GM18511 (cell line): ENCODE results near the gene ATXN1L.
"Not testable (repeated sequence)": the region's sequence is repeated elsewhere in the genome, so short reads cannot be mapped to it uniquely, and the experiment has no call there.

ENCODE experiments used
- ATAC-seq: cut with Tn5 transposase; IDR thresholded peaks from one replicate; pipeline ENCODE4 v1.9.1; 2021; ENCODE audit warnings: mild to moderate bottlenecking, moderate library complexity; ENCODE audit not compliant: unreplicated experiment

Gene ATXN1L, protein sequence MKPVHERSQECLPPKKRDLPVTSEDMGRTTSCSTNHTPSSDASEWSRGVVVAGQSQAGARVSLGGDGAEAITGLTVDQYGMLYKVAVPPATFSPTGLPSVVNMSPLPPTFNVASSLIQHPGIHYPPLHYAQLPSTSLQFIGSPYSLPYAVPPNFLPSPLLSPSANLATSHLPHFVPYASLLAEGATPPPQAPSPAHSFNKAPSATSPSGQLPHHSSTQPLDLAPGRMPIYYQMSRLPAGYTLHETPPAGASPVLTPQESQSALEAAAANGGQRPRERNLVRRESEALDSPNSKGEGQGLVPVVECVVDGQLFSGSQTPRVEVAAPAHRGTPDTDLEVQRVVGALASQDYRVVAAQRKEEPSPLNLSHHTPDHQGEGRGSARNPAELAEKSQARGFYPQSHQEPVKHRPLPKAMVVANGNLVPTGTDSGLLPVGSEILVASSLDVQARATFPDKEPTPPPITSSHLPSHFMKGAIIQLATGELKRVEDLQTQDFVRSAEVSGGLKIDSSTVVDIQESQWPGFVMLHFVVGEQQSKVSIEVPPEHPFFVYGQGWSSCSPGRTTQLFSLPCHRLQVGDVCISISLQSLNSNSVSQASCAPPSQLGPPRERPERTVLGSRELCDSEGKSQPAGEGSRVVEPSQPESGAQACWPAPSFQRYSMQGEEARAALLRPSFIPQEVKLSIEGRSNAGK

DNA sequence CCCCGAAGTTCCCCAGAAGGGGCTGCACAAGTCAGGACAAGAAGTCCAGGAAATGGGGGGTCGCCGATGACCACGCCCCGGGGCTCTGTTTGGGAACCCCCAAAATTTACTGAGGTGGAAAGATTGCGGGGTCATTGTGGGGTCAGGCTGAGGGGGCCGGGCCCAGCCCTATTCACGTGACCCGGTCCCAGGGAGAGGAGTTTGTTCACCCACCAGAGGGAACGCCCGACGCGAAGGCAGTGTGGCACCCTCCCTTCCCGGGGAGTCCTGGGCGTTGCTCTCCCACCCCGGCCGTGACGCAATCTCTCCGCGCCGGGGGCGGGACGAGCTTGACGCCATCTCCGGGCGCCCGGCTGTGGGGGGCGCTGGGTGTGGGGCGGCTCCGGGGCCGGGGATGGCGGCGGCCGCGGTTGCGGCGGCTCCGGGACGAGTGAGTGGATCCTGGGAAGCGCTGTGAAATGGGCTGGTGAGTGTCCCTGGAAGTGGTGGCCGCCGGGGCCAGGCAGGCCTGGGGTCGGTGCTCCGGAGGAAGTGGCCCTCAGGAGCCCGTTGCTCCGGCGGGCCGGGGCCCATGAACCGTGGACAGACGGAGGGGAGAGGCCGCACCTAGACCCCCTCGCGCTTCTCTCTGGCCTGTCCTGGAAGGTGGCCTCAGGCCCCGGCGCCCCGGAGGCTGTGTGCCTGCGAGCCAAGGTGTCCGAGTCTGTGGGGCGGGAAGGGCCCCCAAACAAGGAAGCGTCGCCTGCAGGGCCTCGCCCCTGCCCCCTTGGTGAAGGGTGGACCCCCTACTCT, at the start of gene ATXN1L:
ATXN1L (plus strand) TSS at position 338 of the 792 bp plus-strand sequence. CDS start 3,765 bp downstream, outside the sequence.
- peak; percentile 76 for ATAC-seq

DNA sequence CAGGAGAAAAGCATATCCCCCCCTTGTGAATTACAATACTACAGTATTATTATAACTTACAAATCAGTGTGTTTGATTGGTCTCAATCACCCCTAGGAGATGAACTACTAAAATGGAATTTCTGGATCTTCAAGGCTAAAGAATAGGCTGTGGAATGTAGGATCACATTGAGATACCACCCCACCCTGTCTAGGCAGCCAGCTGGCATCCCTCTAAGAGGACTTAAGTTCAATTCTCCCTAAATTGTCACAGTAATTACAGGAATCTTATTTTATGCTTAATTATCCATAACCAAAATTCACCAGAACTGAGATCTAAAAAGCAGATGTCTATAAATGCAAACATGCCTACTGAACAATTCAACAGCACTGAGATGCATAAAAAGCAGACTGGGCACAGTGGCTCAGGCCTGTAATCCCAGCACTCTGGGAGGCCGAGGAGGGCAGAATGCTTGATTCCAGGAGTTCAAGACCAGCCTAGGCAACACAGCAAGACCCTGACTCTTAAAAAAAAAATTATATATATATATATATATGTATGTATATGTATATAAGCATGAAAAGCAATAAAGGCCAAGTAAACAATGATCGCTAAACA, 49.2 kb upstream of the ATXN1L start:
- no peak for ATAC-seq

DNA sequence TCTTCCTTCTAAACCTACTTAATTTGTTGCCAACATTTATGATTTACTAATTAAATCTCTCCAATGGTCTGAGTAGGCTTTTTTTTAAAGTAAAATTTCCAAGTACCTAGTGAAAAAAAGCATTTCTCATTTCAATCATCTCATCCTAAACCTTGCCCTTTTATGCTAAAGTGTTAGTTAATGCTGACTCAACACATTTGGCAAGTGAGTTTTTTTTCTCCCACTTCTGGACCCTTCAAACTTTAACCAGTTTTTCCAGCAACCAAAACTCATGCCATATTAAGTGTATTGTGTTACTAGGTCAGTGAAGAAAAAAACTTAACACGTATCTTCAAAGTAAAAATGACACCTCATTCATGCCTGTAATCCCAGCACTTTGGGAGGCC, 42.5 kb upstream of the ATXN1L start:
- ATAC-seq: no peak

DNA sequence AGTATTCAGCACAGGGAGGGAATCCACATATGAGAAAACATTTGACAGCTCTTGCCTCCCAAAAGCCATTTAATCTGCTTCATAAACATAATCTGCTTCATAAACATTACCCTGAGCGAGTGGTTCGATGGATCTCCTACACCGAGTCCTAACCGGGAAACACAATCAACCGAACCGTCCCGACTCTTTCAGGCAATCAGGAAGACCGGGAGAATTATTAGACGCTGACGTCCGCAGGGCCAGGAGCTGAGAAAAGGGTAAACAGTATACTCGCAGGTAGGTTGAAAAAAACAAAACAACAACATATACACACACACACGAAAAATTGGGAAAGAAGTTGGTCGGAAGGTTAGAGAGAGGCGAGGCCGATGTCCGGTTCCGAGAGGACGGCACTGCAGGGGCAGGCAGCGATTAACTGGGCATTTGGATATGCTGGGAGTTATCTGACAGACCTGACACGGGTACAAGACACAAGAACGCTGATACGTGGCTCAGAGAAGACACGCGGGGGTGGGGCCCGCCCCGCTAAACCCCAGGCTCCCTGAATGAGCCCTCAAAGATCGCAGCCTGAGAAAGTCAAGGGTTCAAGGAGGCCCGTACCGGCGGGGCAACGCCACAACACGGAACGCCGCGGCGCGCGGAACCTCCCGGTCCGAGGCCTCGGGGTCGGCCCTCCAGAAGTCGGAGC, 37.7 kb upstream of the ATXN1L start:
- ATAC-seq: peak; percentile 43

DNA sequence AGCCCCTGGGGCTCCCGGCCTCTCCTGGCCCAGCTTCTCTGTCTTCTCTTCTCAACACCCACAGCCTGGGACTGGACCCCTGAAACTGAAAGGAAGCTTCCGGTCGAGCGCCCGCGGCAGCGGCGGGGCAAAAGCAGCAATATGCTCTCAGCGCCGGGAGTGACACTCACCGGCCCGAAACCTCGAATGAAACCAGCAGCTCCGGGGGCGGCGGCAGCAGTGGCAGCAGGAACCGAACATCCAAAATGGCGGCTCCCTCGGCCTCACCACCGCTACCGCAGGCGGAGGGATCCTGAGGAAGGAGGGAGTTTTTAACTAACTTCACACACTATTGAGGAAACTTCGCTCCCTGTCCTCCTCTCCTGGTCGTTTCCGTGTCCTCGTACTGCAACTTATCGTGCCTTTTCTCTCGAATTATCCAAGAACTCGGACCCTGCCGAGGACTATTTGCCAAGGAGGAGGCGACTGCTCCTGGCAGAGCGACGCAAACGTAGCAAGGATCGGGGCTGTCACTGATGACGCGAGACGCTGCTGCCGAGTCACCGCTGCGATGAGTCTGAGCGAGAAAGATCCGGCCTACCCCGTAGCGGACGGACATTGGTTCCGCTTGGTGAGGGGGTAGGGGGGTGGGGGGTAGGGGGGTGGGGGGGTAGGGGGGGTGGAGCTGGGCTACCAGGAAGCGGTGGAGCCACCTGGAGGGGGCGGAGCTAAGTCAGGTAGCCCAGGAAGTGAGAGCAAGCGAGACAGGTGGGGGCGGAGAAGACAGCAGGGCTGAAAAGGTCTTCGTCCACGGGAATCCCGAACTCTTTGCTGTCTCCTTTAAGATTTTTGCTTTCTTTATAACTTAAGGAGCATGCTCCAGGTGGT, 37.0 kb upstream of the ATXN1L start, which contains the start of gene AP1G1:
AP1G1 (minus strand) TSS at position 242 of the 867 bp plus-strand sequence. CDS start 19,355 bp downstream, outside the sequence.
- peak; percentile 81 for ATAC-seq

DNA sequence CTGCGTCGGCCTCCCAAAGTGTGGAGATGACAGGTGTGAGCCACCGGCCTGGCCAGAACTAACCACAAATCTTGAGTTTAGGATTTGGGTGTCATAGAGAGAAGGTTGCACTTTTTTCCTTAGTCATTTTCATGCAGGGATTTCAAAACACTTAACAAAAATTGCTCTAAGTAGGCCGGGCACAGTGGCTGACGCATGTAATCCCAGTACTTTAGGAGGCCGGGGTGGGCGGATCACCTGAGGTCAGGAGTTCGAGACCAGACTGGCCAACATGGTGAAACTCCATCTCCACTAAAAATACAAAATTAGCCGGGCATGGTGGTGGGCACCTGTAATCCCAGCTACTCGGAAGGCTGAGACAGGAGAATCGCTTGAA, 35.6 kb upstream of the ATXN1L start:
- not testable (repeated sequence) for ATAC-seq

DNA sequence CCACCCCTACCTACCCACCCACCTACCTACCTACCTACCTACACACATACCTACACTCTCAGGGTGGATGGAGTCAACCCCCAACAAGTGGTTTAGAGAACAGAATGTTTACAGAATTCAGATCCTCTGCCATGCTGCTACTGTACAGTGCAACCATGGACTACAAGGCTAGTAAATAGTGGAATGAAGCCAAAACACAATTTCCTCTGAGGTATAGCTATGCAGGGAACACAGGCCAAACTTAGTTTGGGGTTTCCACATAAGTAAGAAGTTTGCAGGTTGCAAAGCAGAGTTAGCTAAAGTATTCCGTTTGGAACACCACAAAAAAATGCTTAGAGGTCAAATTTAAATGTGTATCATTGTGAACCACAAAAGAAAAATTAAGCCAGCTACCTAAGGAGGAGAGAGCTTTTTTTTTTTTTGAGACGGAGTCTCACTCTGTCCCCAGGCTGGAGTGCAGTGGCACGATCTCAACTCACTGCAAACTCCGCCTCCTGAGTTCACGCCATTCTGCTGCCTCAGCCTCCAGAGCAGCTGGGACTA, 34.4 kb upstream of the ATXN1L start:
- no peak for ATAC-seq

DNA sequence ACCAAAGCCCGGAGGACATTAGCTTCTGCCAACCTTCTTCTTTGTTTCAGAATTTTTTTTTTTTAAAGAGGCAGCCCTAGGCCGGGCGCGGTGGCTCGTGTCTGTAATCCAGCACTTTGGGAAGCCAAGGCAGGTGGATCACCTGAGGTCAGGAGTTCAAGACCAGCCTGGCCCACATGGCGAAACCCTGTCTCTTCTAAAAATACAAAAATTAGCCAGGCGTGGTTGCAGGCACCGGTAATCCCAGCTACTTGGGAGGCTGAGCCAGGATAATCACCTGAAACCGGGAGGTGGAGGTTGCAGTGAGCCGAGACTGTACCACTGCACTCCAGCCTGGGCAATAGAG, 28.6 kb upstream of the ATXN1L start:
- ATAC-seq: peak; percentile 13

DNA sequence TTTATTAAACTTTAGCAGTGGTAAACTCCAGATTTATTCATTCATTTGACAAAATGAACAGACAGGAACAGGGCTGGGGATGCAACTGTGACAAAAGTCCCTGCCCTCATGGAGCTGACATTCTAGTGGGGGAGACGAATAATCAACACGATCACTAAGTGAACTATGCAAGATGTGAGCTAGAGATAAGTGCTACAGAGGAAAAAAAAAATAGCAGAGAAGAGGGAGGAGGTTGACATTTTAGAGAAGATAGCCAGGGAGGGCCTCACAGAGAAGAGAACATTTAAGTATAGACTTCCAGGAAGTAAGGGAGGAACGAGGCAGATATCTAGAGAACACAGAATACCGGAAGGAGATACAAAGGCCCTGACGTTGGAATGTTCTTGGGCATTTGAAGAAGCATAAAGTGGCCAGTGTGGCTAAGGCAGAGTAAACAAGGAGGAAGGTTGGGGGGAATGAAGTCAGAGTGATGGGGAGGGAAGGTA, 19.2 kb upstream of the ATXN1L start:
- ATAC-seq: no peak

DNA sequence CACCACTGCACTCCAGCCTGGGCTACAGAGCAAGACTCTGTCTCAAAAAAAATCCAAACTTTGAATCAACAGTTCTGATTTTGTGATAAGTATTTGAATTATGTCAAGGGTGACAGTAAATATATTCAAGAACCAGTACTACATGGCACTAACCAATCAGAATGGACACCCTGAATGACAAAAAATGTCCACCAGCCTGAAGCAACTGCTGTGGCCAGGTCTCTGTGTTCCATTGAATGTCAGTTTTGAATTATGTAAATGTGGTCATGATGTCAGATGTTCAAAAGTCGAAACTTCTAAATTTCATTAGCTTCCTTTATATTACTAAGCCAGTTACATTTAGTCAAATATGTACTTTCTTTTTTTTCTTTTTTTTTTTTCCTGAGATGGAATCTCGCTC, 15.4 kb upstream of the ATXN1L start:
- ATAC-seq: no peak

DNA sequence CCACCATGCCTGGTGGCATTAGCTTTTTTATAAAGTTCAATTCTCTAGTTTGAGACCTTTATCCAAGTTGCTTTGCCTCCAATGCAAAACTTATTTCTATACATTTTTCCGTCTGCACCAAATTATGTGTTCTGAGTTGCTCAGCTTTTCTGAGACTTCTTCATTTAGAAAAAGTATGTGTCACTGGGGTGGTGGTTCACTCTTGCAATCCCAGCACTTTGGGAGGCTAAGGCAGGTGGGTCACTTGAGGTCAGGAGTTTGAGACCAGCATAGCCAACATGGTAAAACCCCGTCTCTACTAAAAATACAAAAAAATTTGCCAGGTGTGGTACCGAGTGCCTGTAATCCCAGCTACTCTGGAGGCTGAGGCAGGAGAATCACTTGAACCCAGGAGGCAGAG, 14.1 kb upstream of the ATXN1L start:
- not testable (repeated sequence) for ATAC-seq

DNA sequence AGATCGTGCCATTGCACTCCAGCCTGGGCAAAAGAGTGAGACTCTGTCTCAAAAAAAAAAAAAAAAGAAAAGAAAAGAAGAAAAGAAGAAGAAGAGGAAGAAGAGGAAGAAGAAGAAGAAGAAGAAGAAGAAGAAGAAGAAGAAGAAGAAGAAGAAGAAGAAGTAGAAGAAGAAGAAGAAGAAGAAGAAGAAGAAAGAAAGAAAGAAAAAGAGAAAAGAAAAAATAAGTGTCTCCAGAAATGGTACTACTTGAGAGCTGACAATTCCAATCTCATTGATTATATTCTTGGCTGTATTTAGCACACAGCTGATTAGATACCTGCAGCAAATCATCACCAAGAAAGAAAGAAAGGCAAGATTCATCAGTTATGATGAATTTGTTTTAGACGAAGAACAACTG, 13.7 kb upstream of the ATXN1L start:
- ATAC-seq: not testable (repeated sequence)

DNA sequence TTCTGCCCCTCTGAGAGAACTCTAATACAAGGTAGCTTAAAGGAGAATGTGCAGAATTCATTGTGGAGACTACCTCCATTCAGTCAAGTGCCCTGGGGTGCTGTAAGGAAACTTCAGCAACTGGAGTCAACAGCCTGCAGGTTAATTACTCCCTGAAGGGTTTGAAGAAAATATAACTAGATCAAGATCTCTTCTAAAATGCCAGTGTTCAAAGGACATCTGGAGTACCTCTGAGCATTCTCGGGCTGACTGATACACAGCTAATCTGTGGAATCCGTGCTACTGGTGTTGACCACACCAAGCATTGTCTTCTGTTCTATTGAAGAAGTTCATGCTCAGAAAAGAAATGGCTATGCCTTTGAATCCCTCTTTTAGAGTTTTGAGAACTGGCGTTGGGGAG, 11.5 kb upstream of the ATXN1L start:
- ATAC-seq: no peak

DNA sequence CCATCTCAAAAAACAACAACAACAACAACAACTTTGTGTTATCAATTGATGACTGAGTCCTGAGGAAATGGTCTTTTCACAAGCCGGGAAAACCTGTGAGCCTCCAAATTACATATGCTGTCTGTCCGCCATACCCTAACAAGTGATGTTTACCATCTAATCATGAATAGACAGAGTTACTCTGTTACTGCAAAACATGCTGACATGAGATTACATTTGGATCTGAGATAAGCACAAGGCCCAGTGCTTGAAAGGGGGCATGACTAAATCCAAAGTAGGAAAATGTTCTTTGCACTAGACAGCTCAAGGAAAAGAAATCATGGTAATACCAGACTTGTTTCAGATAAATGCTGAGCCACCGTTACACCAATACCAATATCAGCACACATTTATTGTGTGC, 8.6 kb upstream of the ATXN1L start:
- no peak for ATAC-seq

DNA sequence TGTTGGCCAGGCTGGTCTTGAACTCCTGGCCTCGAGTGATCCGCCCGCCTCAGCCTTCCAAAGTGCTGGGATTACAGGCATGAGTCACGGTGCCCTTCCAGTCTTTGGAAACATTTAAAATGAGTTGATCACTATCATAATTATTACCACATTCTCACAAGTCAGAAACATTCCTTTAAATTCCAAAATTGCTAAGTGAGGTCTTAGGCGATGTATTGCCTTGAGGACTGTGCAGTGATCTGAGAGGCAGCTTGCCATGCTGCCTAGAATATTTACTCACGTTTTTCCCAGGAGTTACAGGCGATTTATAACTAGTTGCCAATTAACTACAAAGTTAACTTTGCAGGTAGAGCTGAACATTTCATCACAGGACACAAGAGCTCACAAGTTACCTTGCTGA, 5.7 kb upstream of the ATXN1L start:
- ATAC-seq: no peak

DNA sequence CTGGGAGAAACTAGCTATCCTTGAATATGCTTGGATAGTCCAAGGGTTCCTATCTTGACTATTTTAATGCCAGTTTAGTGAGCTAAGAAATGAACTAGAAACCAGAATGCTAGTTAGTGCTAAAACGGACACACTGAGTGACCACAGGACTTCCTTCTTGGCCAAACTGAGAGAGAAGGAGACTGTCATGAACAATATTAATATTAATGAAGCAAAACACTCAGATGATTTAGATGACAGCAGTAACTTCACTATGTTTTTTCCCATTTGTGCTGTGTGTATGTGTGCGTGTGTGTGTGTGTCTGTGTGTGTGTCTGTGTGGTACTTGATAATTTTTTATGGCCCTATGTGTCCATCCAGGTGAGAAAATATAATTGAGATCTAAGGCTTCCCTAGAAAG, 2.2 kb upstream of the ATXN1L start:
- no peak for ATAC-seq

DNA sequence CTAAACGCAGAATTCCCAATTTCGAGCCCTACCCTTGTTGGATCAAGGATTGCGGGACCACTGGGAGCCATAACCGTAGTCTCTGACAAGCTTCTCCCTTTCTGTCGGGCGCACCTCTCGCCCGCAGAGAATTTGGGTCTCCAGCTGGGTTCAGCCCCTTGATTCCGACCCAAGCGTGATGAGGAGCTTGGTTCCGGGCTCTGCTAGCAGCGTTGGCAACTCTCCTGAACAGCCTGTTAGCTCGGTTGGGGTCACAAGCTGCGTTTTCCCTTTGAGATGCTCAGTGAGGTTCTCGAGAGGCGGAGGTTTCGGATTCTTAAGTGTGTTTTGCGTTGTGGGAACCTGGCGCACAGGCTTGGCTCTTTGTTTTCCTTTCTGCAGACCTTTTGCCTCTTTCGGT, 655 bp downstream of the ATXN1L start:
- no peak for ATAC-seq

DNA sequence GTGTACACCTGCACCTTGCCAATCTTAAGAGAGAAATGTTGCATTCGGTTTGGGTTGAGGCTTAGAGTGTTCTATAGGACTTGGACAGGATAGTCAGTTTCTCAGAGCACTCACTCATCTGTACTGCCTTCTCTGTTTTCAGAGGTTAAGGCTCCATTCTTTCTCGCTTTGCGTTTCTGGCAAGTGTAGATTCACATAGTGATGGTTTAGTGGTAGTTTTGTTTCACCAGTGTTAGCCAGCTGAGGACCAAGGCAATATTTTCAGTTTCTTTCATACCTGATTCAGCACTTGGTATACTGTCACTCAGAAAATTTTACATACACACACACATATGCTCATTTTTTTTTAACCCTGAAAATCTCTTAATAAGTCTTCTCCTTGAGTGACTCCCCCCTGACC, 1.3 kb downstream of the ATXN1L start:
- ATAC-seq: no peak

DNA sequence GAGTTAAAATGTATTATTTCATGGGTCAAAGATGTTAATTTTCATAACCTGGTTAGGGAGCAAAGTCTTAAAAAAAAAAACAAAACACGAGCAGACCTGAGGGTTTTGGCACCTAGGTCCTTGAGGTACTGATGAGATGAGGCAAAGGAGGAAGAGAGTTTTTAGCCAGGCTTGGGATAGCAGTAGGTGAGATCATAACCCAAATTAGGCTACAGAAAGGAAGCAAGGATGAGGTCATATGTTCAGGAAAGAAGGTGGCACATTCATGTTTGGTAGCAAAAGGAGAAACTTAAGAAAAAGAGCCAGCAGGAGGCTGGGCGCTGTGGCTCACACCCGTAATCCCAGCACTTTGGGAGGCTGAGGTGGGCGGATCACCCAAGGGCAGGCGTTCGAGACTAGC, 2.8 kb downstream of the ATXN1L start:
- ATAC-seq: no peak
